CD4-positive, alpha-beta T cell (primary cell): ENCODE measurements around the gene ERCC6L. TPM values are rescaled to one million over a fixed set of nuclear protein-coding genes. Genes with fewer than 3 reads are reported as not detected.

Experiments used
- ATAC-seq: fragments of 200-7000 bp; cut with Tn5 transposase; one replicate; pipeline ENCODE4 v1.10.0; 2022; ENCODE audit warnings: mild to moderate bottlenecking; ENCODE audit not compliant: poor library complexity
- CTCF ChIA-PET: fragments of 350-600 bp; sonication (Branson Sonifier 250); formaldehyde crosslinking; loops from one replicate; lab custom pipeline; 2021; ENCODE audit warnings: antibody characterized with exemption, inconsistent platforms; lab: Charles Lee
- POLR2A ChIA-PET: fragments of 350-600 bp; sonication (Branson Sonifier 250); formaldehyde crosslinking; loops from one replicate; lab custom pipeline; 2021; ENCODE audit warnings: antibody characterized with exemption, inconsistent platforms; lab: Charles Lee
- DNase-seq, 14 experiments: peaks; one replicate each; pipeline ENCODE4 v3.0.0-alpha.2; 2013 to 2020; ENCODE audit warnings: mixed read lengths in 2 of 14
- H3K27ac ChIP-seq, 2 donors: one replicate each; pipeline versions ENCODE4 v1.5.1 to v1.7.0; 2013; ENCODE audit warnings: low read length in 2 of 2, low read depth in 1 of 2, mild to moderate bottlenecking in 1 of 2
- H3K27me3 ChIP-seq, 2 experiments: 1 replicate in 1 of 2; 2 replicates in 1 of 2; pipeline versions ENCODE4 v1.6.1 to v1.7.0; 2013; ENCODE audit warnings: low read length in 2 of 2, control low read depth in 1 of 2, mild to moderate bottlenecking in 1 of 2, moderate library complexity in 1 of 2; ENCODE audit not compliant: insufficient read depth in 2 of 2, control insufficient read depth in 1 of 2
- H3K36me3 ChIP-seq: one replicate; pipeline ENCODE4 v1.6.1; 2013; ENCODE audit warnings: low read length, control low read depth; ENCODE audit not compliant: insufficient read depth
- H3K4me1 ChIP-seq: one replicate; pipeline ENCODE4 v1.6.1; 2013; ENCODE audit warnings: low read length, control low read depth; ENCODE audit not compliant: insufficient read depth
- H3K4me3 ChIP-seq: one replicate; pipeline ENCODE4 v1.5.1; 2013; ENCODE audit warnings: mild to moderate bottlenecking, low read length, moderate library complexity
- H3K9me3 ChIP-seq, 2 experiments: 1 replicate in 1 of 2; 2 replicates in 1 of 2; pipeline versions ENCODE4 v1.6.1 to v1.7.0; 2013; ENCODE audit warnings: low read length in 2 of 2, mild to moderate bottlenecking in 2 of 2, control low read depth in 1 of 2, moderate library complexity in 1 of 2; ENCODE audit not compliant: control insufficient read depth in 1 of 2, insufficient read depth in 1 of 2
- H3K27ac Mint-ChIP-seq: one replicate; pipeline ENCODE4 v1.8.0; 2020; ENCODE audit warnings: mixed read lengths
- H3K27me3 Mint-ChIP-seq: one replicate; pipeline ENCODE4 v1.8.0; 2021; ENCODE audit warnings: mixed read lengths
- H3K36me3 Mint-ChIP-seq: one replicate; pipeline ENCODE4 v1.8.0; 2021; ENCODE audit warnings: low read depth, mixed read lengths
- H3K4me1 Mint-ChIP-seq: one replicate; pipeline ENCODE4 v1.8.0; 2021; ENCODE audit warnings: low read depth, mixed read lengths
- H3K4me3 Mint-ChIP-seq: one replicate; pipeline ENCODE4 v1.8.0; 2020; ENCODE audit warnings: mild to moderate bottlenecking, mixed read lengths
- H3K9me3 Mint-ChIP-seq: one replicate; pipeline ENCODE4 v1.8.0; 2020; ENCODE audit warnings: mixed read lengths
- intact Hi-C, 2 experiments: fragments of 100-400 bp; cut with DNase I in 1 of 2; cut with micrococcal nuclease in 1 of 2; formaldehyde crosslinking; loops; one replicate each; pipeline versions ENCODE4 v1.15.1 to v1.9.0; 2023 to 2025; cut with DNase I, micrococcal nuclease
- total RNA-seq, 174 experiments: library from RNA in 2 of 174; stranded (reverse) in 2 of 174; gene quantifications; one replicate each; pipeline ENCODE4 v1.2.3 and lab custom pipeline; 2021 to 2026
- TF ChIP-seq, protein P1 (sequence below): fragments of 200-600 bp; IDR thresholded peaks from one replicate; pipeline ENCODE4 v1.8.0; 2022; ENCODE audit warnings: antibody characterized with exemption, mild to moderate bottlenecking

ERCC6L gene
- total RNA-seq, 2 experiments from 2014 or later, result 0.08 TPM; not detected in 1

DNA sequence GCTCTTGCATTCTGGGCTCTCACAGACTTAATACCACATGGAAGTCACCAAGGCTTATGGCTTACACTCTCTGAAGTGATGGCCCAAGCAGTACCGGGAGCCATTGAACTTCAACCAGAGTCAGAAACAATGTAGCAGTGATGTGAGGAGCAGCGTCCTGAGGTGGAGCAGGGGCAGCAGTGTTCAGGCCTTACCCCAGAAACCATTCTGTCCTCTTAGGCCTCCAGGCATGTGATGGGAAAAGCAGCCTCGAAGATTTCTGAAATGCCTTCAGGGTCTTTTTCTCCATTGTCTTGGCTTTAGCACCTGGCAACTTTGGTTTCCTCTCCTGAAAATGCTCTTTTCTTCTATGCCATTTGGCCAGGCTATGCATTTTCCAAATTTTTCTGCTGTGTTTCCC, 80.1 kb downstream of the ERCC6L start:
- no peaks in the 10 kb centered on the region for H3K27me3 Mint-ChIP-seq
- H3K4me3 Mint-ChIP-seq, result no peak overlapping the region

More for the DNA sequence above, 80.1 kb downstream of the ERCC6L start:
- POLR2A ChIA-PET, result no interaction called here
- CTCF ChIA-PET, result no interaction called here
- no peaks in the 10 kb centered on the region for H3K36me3 ChIP-seq
- no peaks in the 10 kb centered on the region for H3K27me3 ChIP-seq
- DNase-seq (no peak), ATAC-seq (no peak)
- Mint-ChIP-seq H3K27ac (no peak overlapping the region), H3K9me3 (no peaks in the 10 kb centered on the region), H3K4me1 (no peaks in the 10 kb centered on the region), H3K36me3 (no peaks in the 10 kb centered on the region)
- TF ChIP-seq, protein P1, sequence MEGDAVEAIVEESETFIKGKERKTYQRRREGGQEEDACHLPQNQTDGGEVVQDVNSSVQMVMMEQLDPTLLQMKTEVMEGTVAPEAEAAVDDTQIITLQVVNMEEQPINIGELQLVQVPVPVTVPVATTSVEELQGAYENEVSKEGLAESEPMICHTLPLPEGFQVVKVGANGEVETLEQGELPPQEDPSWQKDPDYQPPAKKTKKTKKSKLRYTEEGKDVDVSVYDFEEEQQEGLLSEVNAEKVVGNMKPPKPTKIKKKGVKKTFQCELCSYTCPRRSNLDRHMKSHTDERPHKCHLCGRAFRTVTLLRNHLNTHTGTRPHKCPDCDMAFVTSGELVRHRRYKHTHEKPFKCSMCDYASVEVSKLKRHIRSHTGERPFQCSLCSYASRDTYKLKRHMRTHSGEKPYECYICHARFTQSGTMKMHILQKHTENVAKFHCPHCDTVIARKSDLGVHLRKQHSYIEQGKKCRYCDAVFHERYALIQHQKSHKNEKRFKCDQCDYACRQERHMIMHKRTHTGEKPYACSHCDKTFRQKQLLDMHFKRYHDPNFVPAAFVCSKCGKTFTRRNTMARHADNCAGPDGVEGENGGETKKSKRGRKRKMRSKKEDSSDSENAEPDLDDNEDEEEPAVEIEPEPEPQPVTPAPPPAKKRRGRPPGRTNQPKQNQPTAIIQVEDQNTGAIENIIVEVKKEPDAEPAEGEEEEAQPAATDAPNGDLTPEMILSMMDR, result no peak
- H3K27ac ChIP-seq, result no peak overlapping the region
- no peaks in the 10 kb centered on the region for H3K4me1 ChIP-seq
- H3K4me3 ChIP-seq, result no peak overlapping the region
- intact Hi-C loops, result no loop called here
- no peaks in the 10 kb centered on the region for H3K9me3 ChIP-seq

Other genes with a start within 250 kb of the ERCC6L start
- 1 to 10 TPM; 1.1 to 1.2 TPM for gene RTL5, start 107.1 kb downstream of the ERCC6L start, total RNA-seq
- 1 to 10 TPM in 1 of 2 experiments, under 1 TPM in 1; 0.92 to 1.2 TPM for gene PIN4, start 57.3 kb downstream of the ERCC6L start, total RNA-seq
- gene RPS4X, start 38.2 kb upstream of the ERCC6L start, total RNA-seq, result 1,000 to 10,000 TPM; 1,581 to 1,641 TPM
- gene CITED1, start 66.9 kb upstream of the ERCC6L start, total RNA-seq, result under 1 TPM in 1 of 2 experiments, not detected in 1; 0.52 TPM